H1 (cell line): ENCODE data around the gene SHANK2. TPM values are rescaled to one million over a fixed set of nuclear protein-coding genes. Genes with fewer than 3 reads are reported as not detected.

ENCODE experiments used
- EP300 ChIP-seq, 2 experiments: IDR thresholded peaks; 1 replicate in 1 of 2; 2 replicates in 1 of 2; pipeline ENCODE4 v1.6.1; 2011 to 2012; ENCODE audit warnings: low read depth in 2 of 2, low read length in 2 of 2, mild to moderate bottlenecking in 2 of 2, borderline replicate concordance in 1 of 2, inconsistent platforms in 1 of 2, moderate library complexity in 1 of 2
- POU5F1 ChIP-seq: IDR thresholded peaks from 2 replicates; pipeline ENCODE4 v1.6.1; 2011; ENCODE audit warnings: low read depth, mild to moderate bottlenecking, low read length, moderate library complexity
- RXRA ChIP-seq: IDR thresholded peaks from 2 replicates; pipeline ENCODE4 v1.6.1; 2011; ENCODE audit warnings: low read depth, mild to moderate bottlenecking, low read length, moderate library complexity; ENCODE audit not compliant: insufficient read depth
- polyA plus RNA-seq, 7 experiments: library from polyadenylated mRNA; depleted of rRNA in 3 of 7; stranded (reverse) in 5 of 7; unstranded in 2 of 7; fragments of >200 nt in 5 of 7; fragments of 200-250 nt in 2 of 7; gene quantifications; 1 replicate in 5 of 7; 2 replicates in 1 of 7; 4 replicates in 1 of 7; pipeline versions ENCODE4 v1.2.1 to v1.2.3, GENCODE V29; 2011 to 2013; ENCODE audit warnings: missing spikeins in 2 of 7, mixed read lengths in 2 of 7
- total RNA-seq: library from RNA; stranded (reverse); fragmentation: NEBNext Ultra II Directional; extraction: Animal tissue kit (Norgen Biotek cat#: 25700); gene quantifications from 2 replicates; pipeline ENCODE4 v1.2.1, GENCODE V29; 2021

SHANK2 gene
- total and polyA plus RNA-seq, 2 of the 8 experiments (the other 6 are each of a cell fraction or from before 2014, with no cell fraction given), result 10.1 to 54.2 TPM

DNA sequence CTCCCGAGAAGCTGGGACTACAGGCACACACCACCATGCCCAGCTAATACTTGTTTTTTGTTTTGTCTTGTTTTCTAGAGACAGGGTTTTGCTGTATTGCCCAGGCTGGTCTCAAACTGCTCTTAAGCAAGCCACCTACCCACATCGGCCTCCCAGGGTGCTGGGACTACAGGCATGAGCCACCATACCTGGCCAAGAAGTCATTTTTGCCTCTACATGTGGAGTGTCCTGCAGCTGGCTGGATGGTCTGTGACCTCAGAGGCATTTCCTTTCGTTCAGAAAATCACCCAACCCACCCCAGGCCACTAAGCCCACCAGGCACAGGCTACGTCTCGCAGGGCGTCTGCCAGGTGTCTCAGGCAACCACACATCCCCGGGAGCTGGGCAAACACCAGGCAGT lies 12.8 kb downstream of the SHANK2 start (continued):
- TF ChIP-seq RXRA (no peak), EP300 (IDR thresholded peaks at IDR 0.05; ENCODE audit: borderline replicate concordance in 1 of 2, low read depth in 2 of 2, low read length in 2 of 2) (no peak), POU5F1 (no peak)
